ENCODE results near the gene PADI3.

Gene PADI3

DNA sequence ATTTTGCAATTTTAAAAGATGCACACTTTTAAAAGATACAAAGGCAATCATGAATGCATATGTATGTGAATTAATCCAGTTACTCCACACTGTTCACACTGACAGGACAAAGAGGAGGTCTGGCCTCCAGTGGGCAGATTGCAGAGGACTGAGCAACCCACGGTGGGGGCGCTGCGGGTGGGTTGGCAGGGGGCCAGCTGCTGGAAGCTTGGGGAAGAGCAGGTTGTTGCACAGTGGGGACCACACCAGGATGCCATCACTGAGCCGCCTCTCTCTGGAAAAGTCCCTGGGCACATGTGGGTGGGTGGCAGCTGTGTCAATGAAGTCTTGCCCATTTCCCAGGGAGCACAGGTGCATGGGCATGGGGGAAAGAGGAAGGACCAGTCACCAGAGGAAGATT lies 46.4 kb downstream of the PADI3 start:
- no peak for DNase-seq (ENCODE audit: low read depth)
- TF ChIP-seq, protein P1, sequence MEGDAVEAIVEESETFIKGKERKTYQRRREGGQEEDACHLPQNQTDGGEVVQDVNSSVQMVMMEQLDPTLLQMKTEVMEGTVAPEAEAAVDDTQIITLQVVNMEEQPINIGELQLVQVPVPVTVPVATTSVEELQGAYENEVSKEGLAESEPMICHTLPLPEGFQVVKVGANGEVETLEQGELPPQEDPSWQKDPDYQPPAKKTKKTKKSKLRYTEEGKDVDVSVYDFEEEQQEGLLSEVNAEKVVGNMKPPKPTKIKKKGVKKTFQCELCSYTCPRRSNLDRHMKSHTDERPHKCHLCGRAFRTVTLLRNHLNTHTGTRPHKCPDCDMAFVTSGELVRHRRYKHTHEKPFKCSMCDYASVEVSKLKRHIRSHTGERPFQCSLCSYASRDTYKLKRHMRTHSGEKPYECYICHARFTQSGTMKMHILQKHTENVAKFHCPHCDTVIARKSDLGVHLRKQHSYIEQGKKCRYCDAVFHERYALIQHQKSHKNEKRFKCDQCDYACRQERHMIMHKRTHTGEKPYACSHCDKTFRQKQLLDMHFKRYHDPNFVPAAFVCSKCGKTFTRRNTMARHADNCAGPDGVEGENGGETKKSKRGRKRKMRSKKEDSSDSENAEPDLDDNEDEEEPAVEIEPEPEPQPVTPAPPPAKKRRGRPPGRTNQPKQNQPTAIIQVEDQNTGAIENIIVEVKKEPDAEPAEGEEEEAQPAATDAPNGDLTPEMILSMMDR (IDR thresholded peaks at IDR 0.05; ENCODE audit: insufficient read depth, low read depth, low read length, missing control alignments): no peak
- no peak overlapping the region for H3K4me3 ChIP-seq (ENCODE audit: low read depth, low read length)

DNA sequence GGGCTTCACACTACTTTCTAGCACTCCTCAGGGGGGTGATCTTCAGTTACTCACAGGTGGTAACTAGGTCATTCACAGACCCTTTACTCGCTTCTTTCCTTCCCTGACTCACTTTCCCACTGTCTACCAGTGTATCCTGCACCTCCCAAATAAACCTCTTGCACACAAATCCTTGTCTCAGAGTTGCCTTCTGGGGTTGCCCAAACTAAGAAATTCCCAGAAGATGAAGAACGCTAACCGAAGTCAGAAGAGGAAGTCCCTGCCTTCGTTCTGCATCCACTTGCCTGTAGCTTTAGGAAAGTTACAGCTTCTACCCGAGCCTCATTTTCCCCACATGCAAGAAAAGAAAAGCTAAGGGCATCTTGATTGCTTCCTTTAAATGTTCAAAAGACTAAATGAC lies 47.2 kb downstream of the PADI3 start:
- H3K4me3 ChIP-seq (ENCODE audit: low read depth, low read length): no peak overlapping the region
- DNase-seq (ENCODE audit: low read depth): no peak
- TF ChIP-seq, protein P1 (IDR thresholded peaks at IDR 0.05; ENCODE audit: insufficient read depth, low read depth, low read length, missing control alignments): no peak

DNA sequence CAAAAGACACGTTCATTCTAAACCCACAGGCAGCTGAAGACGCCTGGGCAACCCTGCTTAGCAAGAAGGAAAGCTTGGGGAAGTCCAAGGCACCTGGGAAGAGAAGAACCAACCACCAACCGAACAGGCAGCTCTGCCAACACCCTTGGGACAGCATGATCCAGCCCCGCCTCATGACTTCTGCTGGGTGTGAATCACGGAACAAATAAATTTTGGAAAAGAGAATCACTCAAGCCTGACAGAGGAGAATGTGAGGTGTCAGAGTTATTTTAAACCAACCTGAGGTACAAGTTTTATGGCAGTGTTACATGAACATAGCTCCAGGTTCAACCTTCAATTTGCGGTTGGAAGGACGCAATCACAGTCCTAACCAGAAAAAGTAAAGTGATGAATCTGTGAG lies 49.1 kb downstream of the PADI3 start:
- no peak for DNase-seq (ENCODE audit: low read depth)
- no peak overlapping the region for H3K4me3 ChIP-seq (ENCODE audit: low read depth, low read length)
- TF ChIP-seq, protein P1 (IDR thresholded peaks at IDR 0.05; ENCODE audit: insufficient read depth, low read depth, low read length, missing control alignments): no peak

DNA sequence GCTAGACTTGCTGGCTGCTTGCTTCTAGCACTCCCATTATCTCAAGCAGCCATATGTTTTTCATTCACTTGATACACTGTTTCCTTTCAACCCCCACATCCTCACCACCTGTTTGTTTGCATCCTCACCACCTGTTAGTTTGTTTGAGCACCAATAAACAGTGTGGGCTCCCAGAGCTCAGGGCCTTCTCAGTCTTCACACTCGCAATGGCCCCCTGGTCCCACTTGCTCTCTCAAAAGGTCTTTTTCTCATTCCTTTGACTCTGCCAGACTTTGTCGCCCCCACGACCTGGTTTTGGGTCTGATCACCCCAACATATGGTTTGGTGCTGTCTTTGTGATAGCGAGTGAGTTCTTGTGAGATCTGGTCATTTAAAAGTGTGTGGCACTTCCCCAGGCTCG lies 52.9 kb downstream of the PADI3 start:
- no peak for DNase-seq (ENCODE audit: low read depth)
- H3K4me3 ChIP-seq (ENCODE audit: low read depth, low read length): no peak overlapping the region
- TF ChIP-seq, protein P1 (IDR thresholded peaks at IDR 0.05; ENCODE audit: insufficient read depth, low read depth, low read length, missing control alignments): no peak

DNA sequence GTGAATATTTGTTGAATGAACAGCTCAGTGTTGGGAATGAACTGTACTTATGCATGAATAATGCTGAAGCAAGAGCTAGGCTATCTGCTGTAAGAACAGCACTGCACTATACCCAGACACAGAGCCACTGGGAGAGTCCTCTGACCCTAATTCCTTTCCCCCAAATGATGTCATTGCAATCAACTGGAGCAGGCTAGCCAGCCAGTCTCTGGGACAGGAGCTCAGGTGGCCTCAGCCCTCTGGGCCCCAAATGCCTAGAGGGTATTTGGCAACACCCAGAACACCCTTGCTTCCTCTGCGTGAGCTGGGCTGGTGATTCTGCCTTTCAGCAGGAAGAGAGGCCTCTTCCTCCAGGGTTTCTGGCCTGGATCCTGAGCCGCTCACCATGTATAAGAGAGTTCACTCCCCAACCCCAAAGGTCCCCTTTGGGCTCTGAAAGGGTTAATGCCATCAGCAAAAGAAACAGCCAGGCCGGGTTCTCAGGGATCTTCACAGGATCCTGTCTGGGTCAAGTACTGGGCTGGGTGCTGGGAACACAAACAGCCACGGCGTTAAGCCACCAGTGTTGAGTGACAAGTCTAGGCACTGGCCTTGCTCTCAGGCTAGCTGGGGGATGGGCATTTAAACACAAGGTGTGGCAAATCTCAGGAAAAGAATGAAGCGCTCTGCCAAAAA lies 55.4 kb downstream of the PADI3 start:
- no peak for DNase-seq (ENCODE audit: low read depth)
- no peak overlapping the region for H3K4me3 ChIP-seq (ENCODE audit: low read depth, low read length)
- TF ChIP-seq, protein P1 (IDR thresholded peaks at IDR 0.05; ENCODE audit: insufficient read depth, low read depth, low read length, missing control alignments): no peak

DNA sequence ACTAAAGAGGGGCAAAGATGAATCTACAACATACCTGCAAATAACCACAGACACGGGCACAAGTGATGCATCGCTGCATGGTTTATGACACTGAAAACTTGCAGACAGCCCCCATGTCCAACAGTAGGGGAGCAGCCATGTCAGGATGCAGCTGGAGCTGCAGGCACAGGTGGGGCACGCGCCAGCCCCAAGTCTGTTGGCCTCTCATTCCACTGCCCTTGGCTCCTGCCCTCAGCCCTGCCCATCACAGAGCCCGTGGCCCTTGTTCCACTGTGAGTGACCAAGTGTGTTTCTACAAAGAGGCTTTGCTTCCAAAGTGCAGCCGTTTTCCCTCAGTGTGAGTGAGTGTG lies 55.9 kb downstream of the PADI3 start:
- DNase-seq (ENCODE audit: low read depth): no peak
- TF ChIP-seq, protein P1 (IDR thresholded peaks at IDR 0.05; ENCODE audit: insufficient read depth, low read depth, low read length, missing control alignments): no peak
- H3K4me3 ChIP-seq (ENCODE audit: low read depth, low read length): no peak overlapping the region

DNA sequence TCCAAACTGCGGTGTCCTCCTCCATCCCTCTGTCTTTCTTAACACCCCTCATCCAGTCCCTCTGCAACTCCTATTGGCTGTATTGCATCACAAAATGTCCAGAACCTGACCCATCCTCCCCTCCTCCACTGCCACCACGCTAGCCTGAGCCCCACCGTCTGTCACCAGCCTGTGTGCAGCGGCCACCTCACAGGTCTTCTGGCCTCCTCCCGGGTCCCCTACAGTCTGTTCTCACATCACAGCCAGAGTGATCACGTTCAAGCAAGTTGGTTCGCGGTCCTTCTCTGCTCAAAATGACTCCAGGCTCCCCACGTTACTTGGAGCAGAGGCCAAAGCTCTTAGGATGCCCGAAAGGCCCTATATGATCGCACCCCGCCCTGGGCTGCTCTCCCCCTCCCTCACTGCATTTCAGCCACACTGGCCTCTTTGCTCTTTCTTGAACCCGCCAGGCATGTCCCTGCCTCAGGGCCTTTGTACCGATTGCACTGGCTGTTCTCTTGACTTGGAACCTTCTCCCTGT lies 56.7 kb downstream of the PADI3 start:
- TF ChIP-seq, protein P1 (IDR thresholded peaks at IDR 0.05; ENCODE audit: insufficient read depth, low read depth, low read length, missing control alignments): no peak

More for the DNA sequence above, 56.7 kb downstream of the PADI3 start:
- DNase-seq (ENCODE audit: low read depth): no peak
- no peak overlapping the region for H3K4me3 ChIP-seq (ENCODE audit: low read depth, low read length)

All from GM12865 (cell line).